Measurements from ENCODE around the gene CASQ1.

- TF ChIP-seq CTCF (IDR thresholded peaks at IDR 0.05) (no peak), POLR2A (IDR thresholded peaks at IDR 0.05) (no peak)
These were observed 55.1 kb downstream of the CASQ1 start for GRCh38 chr1:160245434-160245833.
